Muscle of back (tissue), 13 donors: ENCODE data around the gene CUL4A. TPM values are rescaled to one million over a fixed set of nuclear protein-coding genes. Genes with fewer than 3 reads are reported as not detected.
"Not testable (repeated sequence)": the region's sequence is repeated elsewhere in the genome, so short reads cannot be mapped to it uniquely, and the experiment has no call there.

ENCODE experiments used
- DNase-seq, 3 donors: peaks; one replicate each; pipeline versions ENCODE4 v3.0.0 to v3.0.0-alpha.2; 2013
- long read RNA-seq, 9 donors: transcript quantifications; one replicate each; lab custom pipeline, GENCODE V29; 2026
- polyA plus RNA-seq, 10 donors: library from polyadenylated mRNA; unstranded; fragments of 120-200 nt; gene quantifications; one replicate each; pipeline ENCODE4 v1.2.1, GENCODE V29; 2013; ENCODE audit not compliant: insufficient read length in 10 of 10

The CUL4A gene
- 10 to 100 TPM; 53.9 to 86.4 (median 69.7) TPM for polyA plus RNA-seq
- long read RNA-seq, donor 1, partial matches to known transcripts = 31 of 33 reads
- long read RNA-seq, donor 1, other reads (novel, unspliced or antisense) = 0 of 33 reads
- long read RNA-seq, donor 2, transcript CUL4A-202 (20 exons, 2,364 nt) = major isoform, 8 of 8 reads
- long read RNA-seq, donor 2, partial matches to known transcripts = 0 of 8 reads
- long read RNA-seq, donor 2, other reads (novel, unspliced or antisense) = 0 of 8 reads
- long read RNA-seq, donor 3 = 0 reads
- long read RNA-seq, donor 4, partial matches to known transcripts = 0 of 4 reads
- long read RNA-seq, donor 4, other reads (novel, unspliced or antisense) = 0 of 4 reads
- long read RNA-seq, donor 5, partial matches to known transcripts = 0 of 3 reads
- long read RNA-seq, donor 5, other reads (novel, unspliced or antisense) = 0 of 3 reads
- long read RNA-seq, donor 6, transcript CUL4A-202 (20 exons, 2,364 nt) = major isoform, 10 of 10 reads
- long read RNA-seq, donor 6, partial matches to known transcripts = 0 of 10 reads
- long read RNA-seq, donor 6, other reads (novel, unspliced or antisense) = 0 of 10 reads
- long read RNA-seq, donor 7, transcript CUL4A-202 (20 exons, 2,364 nt) = major isoform, 8 of 8 reads
- long read RNA-seq, donor 7, partial matches to known transcripts = 0 of 8 reads
- long read RNA-seq, donor 7, other reads (novel, unspliced or antisense) = 0 of 8 reads
- long read RNA-seq, donor 8, partial matches to known transcripts = 0 of 3 reads
- long read RNA-seq, donor 8, other reads (novel, unspliced or antisense) = 0 of 3 reads
- long read RNA-seq, donor 9, partial matches to known transcripts = 0 of 2 reads
- long read RNA-seq, donor 9, other reads (novel, unspliced or antisense) = 0 of 2 reads

DNA sequence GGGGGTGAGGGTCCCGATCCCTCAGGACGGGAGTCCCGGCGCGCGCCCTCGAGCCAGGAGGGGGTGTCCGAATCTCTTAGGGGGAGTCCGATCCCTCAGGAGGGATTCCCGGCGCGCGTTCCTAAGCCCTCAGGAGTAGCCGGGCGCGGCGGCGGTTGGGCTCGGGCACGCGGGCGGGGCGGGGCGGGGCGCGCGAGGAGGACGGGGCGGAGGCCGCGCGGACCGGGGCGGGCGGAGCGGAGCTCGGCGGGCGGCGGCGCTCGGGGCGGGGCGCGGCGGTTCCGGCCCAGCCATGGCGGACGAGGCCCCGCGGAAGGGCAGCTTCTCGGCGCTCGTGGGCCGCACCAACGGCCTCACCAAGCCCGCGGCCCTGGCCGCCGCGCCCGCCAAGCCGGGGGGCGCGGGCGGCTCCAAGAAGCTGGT, at the start of gene CUL4A:
TSS of gene CUL4A (plus strand) at position 278 of the 423 bp plus-strand sequence. CDS start at position 293, 15 bp downstream.
- DNase-seq = peak; percentile 72 to 88 (median 81)

DNA sequence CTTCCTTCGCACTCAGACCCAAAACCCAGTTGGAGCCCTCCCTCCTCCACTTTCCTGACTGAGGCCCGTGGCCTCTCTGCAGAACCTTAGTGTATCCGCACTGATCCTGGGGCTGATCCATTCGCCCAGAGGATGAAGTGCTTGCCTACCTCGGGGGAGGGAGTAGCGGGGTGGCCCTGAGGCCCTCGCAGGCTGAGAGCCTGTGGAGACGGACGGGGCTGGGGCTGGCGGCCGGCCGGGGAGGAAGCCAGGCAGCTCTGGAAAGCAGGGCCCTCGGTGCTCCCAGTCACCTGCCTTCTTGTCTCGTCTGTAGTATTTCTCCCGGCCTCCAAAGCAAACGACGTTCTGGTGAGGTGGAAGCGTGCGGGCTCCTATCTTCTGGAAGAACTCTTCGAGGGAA, 49.7 kb upstream of the CUL4A start:
- DNase-seq = no peak

DNA sequence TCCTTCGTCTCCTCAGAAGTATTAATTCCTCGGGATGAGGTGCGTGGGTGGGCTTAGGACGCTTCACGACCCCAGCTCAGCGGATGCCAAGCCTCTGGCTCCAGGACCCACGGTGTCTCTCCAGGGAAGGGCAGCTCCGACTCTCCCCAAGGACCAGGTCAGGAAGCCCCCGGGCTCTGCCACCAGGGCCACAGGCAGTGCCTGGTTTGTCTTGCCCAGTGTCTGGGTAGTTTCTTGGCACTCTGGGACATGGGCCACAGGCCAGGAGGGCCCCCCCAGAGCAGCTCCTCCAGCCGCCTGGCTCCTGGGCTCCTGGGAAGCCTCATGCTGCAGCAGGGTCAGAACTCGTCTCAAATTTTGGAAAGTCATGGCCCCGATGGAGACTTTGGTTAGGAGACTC, 48.4 kb upstream of the CUL4A start:
- no peak for DNase-seq

DNA sequence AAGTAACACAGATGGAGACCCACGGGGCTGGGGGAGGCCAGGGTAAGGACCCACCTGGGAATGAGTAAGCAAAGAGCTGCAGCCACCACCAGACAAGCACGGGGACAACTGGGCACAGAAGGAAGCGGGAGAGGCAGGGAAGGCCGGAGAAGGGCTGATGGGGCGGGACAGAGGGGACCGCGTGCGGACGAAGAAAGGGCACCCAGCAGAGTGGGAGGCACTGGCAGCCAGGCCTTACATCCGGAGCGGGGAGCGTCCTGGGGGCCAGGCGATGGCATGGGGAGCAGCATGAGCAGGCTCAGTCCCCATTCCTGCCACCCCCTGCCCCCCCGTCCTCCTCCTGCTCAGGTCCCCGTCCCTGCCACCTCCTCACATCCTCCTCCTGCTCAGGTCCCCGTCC, 48.0 kb upstream of the CUL4A start:
- no peak for DNase-seq

DNA sequence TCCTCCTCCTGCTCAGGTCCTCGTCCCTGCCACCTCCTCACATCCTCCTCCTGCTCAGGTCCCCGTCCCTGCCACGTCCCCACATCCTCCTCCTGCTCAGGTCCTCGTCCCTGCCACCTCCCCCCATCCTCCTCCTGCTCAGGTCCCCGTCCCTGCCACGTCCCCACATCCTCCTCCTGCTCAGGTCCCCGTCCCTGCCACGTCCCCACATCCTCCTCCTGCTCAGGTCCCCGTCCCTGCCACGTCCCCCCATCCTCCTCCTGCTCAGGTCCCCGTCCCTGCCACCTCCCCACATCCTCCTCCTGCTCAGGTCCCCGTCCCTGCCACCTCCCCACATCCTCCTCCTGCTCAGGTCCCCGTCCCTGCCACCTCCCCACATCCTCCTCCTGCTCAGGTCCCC, 47.4 kb upstream of the CUL4A start:
- not testable (repeated sequence) for DNase-seq

DNA sequence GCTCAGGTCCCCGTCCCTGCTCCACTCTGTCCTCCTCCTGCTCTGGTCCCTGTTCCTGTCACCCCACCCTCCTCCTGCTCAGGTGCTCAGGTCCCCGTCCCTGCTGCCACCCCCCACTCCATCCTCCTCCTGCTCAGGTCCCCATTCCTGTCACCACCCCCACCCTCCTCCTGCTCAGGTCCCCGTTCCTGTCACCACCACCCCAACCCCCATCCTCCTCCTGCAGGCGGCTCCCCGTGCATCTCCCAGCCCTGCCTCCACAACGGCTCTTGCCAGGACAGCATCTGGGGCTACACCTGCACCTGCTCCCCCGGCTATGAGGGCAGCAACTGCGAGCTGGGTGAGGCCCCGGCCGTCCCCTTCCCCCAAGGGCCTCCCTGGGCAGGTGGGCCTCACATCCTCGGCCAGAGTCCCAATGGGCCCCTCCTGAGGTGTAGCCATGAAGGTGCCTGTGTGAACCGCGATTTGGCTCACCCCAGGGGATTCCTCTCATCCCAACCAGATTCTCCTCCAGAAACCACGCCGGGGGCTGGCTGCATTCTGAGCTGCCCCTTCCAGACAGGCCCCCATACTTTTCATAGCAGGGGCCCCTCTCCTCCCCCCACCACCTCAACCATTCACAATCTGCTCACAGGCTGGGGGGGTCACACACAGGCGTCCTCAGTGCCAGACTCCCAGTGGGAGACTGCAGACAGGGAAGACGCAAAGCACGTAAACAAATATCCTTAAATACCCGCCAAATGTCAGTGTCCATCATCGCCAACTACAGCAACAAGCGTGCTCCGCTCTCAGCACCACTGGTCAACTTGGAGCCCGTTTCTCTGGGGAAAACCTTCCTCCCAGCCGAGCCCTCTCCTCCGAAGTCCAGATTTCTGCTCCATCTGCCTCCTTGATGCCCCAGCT, 46.4 kb upstream of the CUL4A start:
- DNase-seq = peak in 1 of 3 donors; percentile 16

DNA sequence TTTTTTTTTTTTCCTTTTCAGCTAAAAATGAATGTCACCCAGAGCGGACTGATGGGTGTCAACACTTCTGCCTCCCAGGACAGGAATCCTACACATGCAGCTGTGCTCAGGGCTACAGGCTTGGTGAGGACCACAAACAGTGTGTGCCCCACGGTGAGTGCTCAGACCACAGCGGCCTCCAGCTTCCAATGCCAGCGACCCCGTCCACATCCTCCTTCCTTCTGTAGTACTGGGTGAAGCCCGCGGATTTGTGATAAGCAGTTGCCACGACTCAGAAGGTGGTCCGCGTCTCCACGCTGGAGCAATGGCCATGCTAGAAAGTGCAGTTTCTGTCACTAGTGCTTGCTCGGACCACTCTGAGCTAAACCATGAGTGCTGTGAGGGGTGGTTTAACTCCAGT, 44.9 kb upstream of the CUL4A start:
- no peak for DNase-seq

DNA sequence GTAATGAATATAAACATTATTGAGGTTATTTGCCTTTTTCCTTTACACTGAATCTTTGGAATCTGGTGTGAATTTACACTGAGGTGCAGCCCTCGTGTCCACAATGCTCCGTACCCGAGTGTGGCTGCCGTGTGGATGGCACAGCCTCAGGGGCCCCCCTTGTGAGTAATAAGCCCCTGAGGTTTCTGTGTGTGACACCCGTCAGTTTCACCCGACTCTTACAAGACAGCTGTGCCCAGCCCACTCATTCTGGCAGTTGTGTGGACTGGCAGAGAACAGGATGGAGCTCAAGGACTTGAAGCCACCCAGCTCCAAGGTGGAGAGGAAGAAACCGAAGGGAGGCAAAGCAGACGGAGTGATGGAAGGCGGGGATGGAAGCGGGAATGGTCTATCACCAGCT, 43.1 kb upstream of the CUL4A start:
- no peak for DNase-seq

DNA sequence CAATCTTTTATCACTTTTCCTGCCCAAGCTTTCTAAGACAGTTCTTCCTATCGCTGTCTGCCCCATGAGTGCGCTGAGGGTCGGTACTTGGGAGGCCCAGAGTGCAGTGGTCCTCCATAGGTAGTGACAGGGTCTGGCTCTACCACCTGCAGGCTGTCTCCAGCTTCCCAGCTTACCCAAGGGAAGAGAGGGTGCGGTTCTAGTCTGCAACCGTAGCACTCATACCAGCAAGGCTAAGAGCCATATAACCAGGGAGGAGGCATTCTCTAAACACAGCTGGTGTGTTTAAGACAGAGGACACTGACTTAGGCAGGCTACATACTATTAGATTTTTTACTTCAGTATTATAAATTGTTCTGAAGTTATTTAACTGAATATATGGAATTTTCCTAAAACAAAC, 42.7 kb upstream of the CUL4A start:
- no peak for DNase-seq

DNA sequence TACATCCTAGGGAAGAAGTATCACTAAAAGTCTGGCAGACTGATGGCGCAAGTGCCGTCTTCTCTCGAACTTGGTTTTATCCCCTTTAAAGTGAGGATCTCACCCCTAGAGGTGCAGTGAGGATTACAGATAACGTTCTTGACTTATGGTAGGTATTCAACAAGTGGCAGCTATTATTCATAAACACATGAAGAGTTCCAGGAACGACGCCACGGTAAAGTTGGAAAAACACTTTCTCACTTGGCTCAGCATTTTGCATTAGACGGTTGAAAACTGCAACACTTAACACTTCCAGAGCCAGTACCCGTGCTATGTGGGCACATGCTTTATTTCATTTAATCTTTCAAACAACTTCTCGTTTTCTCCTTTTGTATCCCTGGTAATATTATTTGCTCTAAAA, 42.3 kb upstream of the CUL4A start:
- DNase-seq = no peak

DNA sequence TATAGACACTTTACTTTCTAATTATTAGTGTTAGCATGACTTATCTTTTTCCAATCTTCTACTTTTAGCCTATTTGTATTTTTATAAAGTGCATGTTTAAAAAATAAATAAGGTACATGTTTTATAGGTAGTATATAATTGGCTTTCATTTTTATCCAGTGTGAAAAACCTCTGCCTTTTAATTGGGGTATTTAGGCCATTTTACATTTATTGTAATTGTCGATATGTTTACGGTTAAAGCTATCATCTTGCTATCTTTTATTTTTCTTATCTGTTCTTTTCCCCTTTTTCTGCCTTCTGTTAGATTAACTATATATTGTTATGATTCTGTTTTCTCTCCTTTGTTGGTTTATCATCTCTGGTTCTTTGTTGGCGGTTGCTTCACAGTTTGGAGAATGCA, 41.8 kb upstream of the CUL4A start:
- no peak for DNase-seq

DNA sequence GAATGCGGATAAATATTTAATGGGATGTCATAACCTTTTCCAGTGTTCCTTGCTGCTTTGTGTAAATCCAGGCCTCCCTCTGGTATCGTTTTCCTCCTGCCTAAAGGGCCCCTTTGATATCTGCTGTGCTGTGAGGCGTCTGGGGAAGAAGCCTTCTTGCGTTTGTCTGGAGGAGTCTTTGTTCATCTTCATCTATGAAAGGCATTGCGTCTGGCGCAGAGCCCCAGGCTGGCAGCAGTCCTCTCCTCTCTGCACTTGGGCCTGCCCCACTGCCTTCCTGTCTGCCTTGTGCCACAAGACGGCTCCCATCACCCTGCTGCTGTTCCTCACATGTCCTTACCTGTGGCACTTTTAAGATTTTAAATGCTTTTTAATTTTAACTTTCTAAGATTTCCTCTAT, 41.2 kb upstream of the CUL4A start:
- DNase-seq = no peak

DNA sequence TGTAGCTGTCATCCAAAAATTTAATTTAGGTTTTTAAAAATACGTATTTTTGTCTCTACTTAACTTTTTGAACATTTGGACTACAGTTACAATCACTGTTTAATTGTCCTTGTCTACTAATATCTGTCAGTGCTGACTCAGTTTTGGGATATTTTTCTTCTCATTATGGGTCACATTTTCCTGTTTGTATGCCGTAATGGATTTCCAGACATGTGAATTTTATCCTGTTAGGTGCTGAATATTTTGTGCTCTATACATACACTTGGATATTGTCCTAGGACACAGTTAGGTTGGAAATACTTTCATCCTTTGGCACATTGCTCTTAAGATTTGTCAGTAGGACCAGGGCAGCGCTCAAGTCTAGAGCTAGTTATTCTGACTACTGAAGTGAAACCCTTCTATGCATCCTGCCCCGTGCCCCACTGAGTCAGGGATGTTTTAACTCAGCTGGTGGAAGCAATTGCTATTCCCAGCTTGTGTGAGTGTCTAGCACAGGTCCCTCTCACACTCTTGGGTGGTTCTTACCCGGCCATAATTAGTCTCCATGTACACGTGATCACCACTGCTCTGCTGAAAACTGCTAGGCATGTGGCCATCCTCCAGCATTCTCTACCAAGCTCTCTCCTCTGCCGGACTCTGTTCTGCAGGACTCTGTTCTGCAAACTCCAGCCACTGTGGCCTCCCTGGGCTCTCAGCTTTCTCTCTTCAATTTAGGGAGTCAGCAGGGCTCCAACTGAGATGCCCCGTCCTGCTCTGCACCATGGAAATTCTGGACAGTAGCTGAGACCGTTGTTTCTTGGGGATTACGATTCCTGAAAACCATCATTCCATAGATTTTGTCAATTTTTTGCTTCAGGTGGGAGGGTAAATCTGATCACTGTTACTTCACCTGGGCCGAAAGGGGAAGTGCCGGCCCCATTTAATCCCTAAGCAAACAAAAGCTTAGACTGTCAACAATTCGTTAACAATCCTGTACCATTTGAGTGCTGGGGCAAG, 39.8 kb upstream of the CUL4A start:
- no peak for DNase-seq

DNA sequence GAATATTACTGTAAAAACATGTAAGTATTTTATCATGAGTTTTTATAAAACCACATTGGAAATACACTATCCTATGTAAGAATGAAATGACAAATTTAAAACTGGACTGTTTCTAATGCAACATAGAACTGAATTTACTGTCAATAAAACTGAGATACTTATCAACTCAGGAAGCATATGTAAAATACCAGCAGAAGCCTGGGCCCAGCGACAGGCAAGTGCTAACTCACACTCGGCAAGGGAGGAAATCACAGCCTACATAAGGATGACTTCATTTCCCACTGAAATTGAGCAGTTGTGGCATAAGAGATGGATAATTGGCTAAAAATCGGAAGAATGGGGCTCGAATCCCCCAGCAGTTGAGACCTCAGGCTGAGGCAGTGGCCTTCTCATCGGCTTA, 38.9 kb upstream of the CUL4A start:
- no peak for DNase-seq

DNA sequence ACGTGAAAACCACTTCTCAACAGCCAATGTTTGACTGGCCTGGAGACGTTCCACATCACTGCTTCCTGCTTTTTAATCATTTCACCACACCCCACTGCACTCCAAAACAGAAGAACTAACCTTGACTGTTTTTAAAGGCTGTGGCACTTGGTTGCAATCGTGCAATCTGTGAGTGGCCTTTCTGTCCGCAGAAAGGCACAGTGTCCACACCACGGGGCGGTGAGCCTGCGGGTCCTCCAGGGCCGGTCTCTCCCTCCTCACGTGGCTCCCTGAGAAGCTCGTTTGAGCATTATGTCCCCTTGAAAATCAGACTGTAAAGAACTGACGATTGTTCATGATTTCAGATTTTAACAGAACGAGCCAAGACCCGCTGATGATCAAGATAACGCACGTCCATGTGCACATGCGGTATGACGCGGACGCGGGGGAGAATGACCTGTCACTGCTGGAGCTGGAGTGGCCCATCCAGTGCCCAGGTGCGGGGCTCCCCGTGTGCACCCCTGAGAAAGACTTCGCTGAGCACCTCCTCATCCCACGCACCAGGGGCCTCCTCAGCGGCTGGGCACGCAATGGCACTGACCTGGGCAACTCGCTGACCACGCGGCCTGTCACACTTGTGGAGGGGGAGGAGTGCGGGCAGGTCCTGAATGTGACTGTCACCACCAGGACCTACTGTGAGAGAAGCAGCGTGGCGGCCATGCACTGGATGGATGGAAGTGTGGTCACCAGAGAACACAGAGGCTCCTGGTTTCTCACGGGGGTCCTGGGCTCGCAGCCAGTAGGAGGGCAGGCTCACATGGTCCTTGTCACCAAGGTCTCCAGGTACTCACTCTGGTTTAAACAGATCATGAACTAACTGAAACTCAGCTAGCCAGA, 37.9 kb upstream of the CUL4A start:
- no peak for DNase-seq

DNA sequence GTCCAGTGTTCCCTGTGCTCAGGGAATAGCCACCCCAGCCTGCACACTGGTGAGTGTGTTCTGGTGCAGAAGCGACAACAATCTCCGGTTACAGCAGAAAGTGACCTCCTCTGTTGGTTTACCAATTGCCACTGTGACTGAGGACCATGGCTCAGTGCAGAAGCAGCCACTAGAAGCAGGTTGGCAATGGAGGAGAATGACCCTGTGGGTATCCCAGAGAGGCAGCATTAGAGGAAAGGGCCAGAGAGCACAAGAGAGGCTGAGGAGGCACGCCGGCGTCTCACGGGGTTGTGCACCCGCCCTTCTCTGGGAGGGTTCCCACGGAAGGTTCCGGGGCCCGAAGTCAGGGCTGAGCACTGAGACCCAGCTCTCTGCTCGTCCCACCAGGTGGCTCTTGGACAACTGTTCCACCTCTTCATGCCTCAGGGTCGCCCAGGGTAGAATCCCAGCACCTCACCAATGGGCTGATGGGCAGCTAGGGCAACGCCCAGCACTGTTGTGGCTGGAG, 36.9 kb upstream of the CUL4A start:
- DNase-seq = no peak

DNA sequence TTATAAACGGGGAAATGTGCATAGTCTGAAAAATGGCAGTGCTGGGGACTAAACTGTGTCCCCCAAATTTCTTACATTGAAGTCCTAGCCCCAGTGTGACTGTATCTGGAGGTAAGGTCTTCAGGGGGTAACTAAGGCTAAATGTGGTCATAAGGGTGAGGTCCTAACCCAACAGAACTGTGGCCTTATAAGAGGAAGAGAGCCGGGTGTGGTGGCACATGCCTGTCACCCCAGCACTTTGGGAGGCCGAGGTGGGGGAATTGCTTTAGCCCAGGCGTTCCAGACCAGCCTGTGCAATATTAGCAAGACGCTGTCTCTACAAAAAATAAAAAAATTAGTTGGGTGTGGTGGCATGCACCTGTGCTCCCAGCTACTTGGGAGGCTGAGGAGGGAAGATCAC, 33.1 kb upstream of the CUL4A start:
- DNase-seq = no peak

DNA sequence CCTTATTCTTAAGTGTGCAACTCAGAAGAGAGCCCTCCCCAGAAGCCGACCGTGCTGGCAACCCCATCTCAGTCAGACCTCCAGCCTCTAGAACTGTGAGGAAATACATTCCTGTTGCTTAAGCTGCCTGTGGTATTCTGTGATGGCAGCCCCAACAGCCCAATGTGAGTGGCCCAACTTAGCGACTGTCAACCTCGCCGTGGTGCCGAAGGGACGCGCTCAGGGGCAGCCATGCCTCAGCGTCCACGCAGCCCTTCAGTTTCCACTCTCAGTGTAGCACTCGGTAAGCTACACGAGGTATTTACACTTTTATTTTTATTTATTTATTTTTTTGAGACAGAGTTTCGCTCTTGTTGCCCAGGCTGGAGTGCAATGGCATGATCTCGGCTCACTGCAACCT, 32.6 kb upstream of the CUL4A start:
- no peak for DNase-seq
